Measurements from ENCODE around the gene DNAJC19.

- no peak for TF ChIP-seq CTCF (IDR thresholded peaks at IDR 0.05)
- no peak for TF ChIP-seq POLR2AphosphoS5 (IDR thresholded peaks at IDR 0.05; ENCODE audit: low read depth, low read length)
- no peak for TF ChIP-seq SIN3A (IDR thresholded peaks at IDR 0.05; ENCODE audit: borderline replicate concordance, insufficient read depth, low read depth, low read length)
- no peak for TF ChIP-seq REST (IDR thresholded peaks at IDR 0.05; ENCODE audit: insufficient read depth in 1 of 2, low read depth in 2 of 2, low read length in 1 of 2)
- TF ChIP-seq TCF7L2 (IDR thresholded peaks at IDR 0.05; ENCODE audit: low read depth, low read length) = no peak
Measured at GRCh38 chr3:180962530-180962929, 27.0 kb downstream of the DNAJC19 start.

Data from Panc1 (cell line).